Measurements from ENCODE around the gene MAGEA4.
"Not testable (repeated sequence)": the region's sequence is repeated elsewhere in the genome, so short reads cannot be mapped to it uniquely, and the experiment has no call there.

MAGEA4 gene, protein sequence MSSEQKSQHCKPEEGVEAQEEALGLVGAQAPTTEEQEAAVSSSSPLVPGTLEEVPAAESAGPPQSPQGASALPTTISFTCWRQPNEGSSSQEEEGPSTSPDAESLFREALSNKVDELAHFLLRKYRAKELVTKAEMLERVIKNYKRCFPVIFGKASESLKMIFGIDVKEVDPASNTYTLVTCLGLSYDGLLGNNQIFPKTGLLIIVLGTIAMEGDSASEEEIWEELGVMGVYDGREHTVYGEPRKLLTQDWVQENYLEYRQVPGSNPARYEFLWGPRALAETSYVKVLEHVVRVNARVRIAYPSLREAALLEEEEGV

DNA sequence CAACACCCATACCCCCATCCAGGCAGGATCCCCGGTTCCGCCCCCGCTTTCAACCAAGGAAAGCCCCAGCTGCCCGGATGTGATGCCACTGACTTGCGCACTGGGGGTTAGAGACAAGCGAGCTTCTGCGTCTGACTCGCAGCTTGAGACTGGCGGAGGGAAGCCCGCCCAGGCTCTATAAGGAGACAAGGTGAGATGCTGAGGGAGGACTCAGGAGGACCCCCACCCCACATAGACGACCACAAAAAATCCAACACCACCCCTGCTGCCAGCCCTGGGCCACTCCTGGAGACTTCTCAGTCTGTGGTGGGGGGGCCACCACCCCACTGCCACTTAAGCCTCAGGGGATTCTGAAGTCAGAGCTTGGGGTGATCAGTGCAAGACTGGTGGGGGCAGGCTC is at the start of gene MAGEA4:
Gene MAGEA4 (plus strand): TSS at position 110 of the 400 bp plus-strand sequence. CDS start 10,776 bp downstream, outside the sequence.
- DNase-seq, result no peak

DNA sequence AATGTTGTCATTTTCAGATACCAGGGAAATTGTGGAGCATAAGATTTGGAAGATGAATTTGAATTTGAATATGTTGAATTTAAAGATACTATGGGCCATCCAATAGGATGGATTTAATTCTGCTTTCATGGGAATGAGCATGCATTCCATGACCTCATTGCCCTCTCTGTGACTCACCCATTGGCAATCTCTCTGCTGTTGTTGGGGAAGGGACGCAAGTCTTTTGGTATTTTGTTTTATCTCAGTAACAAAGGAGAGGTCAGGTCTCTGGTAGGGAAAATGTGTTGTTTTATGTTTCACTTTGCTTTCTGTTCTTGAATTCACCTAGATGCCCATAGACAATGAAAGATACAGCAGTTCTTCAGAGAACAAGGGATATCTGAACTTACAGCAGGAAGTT is 42.1 kb upstream of the MAGEA4 start:
- DNase-seq, result no peak

DNA sequence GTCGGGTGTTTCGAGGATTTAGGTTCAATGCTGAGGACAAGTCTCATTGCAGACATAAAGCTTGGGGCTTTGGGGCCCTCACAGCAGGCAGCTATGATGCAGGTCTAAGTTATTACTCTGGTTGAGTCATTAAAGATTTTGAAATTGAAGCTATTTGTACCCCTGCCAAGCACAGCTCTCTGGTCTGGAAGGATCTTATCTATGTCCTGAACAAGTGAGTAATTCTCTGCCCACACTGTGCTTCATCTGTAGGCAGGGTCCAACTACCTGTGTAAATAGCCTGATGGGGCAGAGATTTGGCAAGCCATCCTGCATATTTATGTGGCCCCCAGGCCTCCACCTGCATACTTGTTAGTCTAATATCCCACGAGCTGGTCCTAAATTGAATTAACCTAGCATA is 41.4 kb upstream of the MAGEA4 start:
- DNase-seq, result no peak

DNA sequence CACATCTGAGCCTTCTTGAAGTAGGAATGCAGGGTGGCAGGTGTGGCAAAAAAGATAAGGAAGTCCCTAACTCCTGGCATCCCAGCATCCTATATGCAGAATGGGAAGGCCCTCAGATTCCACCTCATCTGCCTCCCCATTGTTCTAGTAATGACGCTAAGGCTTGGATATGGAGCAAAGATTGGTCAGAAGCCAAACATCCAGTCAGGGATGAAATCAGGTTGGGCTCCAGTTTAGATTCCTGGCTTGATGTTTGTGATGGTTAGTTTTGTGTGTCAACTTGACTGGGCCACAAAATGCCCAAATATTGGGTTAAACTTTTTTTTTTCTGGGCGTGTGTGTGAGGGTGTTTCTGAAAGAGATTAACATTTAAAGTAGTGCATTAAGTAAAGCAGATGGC is 39.6 kb upstream of the MAGEA4 start:
- DNase-seq, result no peak

DNA sequence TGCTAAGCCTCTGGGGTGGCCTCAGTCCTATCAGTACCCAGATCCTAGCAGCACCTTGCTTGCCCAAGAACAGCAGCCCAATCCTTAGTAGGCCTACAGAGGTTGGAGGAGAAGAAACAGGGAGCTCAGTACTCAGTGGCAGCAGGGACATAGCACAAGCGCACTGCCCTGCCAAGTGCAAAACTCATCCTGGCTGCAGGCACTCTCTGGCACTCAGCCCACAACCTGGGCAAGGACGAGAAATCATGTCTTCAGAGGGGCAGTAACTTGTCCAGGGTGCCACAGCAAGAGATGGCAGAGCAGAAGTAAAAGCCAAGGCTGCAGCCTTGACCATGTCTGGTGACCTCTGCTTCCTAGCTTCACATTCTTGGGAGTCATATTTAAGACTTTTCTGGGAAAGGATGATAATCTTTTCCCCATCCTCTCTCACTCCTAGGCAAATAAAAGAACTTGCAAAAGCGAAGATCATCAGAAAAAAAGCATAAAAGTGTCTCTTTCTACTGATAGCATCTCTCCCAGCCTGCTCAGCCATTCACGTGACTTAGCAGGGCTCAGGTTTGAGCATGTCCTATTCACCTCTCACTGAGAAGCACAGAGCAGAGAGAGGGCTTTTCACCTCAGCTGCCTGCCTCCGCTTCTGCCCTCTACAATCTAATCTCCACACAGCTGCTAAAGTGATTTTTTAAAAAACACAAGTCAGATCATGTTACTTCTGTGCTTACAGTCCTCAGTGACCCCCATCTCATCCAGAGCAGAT is 37.2 kb upstream of the MAGEA4 start:
- no peak for DNase-seq

DNA sequence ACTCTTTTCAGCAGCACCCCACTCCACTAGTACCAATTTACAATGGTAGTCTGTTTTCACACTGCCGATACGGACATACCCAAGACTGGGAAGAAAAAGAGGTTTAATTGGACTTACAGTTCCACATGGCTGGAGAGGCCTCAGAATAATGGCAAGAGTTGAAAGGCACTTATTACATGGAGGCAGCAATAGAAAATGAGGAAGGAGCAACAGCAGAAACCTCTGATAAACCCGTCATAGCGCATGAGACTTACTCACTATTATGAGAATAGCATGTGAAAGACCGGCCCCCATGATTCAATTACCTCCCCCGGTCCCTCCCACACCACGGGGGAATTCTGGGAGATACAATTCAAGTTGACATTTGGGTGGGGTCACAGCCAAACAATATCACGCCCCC is 34.1 kb upstream of the MAGEA4 start:
- no peak for DNase-seq

DNA sequence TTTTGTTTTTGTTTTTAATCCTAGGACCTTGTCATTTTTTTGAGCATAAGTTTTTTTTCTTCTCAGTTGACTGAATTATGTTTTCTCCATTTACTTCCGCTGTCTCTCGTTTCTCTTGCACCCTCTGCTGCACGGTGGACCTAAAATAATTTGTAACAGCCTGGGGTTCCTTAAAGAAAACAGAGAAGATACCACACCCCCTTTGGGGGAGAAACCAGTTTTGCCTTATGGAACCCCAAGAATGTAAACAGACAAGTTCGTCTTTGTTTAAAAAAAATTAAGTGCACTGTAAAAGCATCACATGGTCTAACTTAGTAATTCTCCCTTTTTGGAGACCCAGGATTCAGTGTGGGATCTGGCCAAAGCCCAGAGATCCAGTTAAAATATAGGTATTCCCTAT is 32.8 kb upstream of the MAGEA4 start:
- DNase-seq, result no peak

DNA sequence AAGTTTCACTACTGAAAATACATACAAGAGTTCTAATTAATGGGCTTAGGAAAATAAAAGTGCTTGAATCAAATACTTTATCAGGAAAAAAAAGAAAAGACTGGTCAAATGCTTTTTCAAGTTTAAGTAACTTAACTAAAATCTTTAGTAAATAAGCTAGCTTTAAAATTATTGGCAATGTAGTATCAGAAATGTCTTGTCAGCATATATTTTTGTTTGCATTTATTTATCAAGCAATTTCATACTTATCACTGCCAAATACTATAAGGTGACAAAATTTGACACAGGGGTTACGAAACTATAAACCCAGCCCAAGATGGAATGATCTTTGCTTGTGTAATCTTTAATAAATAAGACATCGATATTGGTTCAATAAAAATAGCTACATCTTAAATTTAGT is 31.8 kb upstream of the MAGEA4 start:
- no peak for DNase-seq

DNA sequence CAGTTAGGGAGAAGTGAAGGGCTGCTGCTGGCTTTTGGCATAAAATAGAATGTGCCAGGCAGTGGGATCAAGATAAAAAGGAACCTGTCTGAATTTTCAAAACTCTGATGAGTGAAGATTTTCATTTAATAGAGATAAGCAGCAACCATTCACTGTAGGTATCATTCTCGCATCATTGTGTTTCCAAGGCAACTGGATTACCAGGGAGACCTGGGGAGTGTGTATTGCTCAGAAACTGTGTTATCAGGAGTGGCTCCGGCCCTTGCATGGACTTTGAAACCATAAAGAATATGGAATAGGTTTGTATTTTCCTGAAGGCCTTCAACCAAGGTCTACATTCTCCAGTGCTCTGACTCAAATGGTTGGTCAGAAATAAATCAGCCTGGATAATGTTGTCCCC is 23.3 kb upstream of the MAGEA4 start:
- no peak for DNase-seq

DNA sequence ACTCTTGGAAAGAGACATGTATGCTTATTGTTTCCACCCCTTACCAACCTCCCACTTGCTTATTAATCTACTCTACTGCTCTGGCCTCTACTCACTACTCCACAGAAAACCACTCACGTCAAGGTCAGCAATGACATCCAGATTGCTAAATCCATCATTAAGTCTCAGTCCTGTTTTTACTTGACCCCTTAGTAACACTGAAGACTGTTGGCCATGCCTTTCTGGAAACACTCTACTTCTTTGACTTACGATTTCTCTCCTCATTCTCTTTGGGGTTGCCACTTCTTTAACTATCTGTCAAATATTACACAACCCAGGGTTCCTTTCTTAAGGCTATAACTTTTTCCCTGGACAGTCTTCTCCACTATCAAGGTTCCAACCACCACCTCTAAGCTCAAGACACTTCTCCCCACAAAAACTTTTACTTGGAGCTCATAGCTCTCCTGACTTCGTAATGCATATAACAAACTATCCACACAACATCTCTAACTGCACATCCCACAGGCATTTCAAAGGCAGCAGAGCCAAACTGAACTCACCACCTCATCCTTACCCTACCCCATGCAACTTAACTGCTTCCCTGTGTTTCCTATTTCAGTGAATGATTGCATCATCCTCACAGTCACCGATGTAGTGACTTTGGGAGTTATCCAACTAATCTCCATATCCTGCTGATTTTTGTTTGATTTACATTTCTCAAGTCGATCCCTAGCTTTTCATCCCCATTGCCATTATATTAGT is 15.8 kb upstream of the MAGEA4 start:
- DNase-seq, result no peak

DNA sequence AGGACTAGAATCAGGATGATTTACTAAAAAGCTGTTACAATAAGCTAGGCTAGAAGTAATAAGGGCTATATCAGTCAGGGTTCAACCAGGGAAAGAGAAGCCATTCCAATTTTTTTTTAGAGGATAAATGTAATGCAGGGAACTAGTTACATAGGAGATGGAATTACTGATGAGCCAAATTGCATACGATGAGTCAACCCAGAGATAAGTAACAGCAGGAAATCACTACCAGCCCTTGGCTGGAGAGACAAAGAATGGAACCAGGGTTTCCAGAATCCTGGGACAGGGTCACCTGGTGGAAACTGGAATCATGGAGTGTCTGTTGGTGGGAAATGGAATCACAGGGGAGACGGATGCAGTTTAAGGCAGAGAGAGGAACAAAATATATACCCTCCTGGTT is 13.1 kb upstream of the MAGEA4 start:
- DNase-seq, result no peak

DNA sequence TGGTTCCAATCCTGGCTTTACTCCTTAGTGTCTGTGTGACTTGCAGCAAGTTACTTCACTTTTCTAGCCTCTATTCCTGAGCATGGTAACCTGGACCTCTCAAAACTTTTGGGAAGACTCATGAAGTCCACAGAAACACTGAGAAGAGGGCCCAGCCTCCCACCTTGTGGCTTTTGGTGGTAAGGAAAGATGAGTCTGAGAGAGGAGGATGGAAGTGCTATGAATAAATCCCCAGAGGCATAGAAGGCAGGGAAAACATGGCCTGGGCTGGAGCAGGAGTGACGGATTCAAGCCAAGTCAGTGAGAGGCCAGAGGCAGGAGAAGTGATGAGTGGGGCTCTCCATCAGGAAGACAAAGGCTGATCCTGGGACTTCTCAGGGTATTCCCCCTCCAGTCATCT is 10.9 kb upstream of the MAGEA4 start:
- DNase-seq, result no peak

DNA sequence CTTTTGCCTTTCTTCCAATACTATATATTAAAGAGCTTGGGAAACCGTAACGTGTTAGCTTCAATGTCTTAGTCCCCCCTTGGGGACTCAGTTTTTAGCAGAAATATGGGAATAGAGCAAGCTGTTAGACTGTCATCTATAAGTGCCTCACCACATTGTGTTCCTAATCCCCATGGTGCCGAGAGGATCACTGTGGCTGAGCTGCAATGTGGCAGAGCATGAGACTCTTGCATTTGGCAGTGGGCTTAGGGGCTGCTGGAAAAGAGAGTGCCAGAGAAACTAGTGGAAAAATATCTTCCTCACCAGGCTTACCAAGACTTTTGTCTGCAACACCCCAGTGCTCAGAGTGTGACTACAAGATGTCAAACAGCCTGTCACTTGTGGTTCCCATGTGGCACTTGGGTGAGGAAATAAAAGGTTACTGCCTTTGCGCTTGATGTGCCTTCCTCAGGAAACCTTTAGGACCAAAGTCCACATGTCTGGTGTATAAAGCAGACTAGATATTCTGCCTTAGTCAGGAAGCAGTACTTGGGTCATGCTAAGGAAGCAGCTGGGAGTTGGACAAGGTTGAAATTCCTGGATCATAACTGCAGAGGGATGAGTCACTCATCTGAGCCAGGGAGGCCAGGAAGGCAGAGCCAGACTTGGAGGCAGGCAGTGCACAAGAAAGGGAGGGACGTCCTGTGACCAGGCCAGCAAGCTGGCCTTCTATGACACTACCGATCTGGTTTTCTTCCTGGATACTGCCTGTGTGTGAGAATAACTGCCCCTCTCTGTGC is 9.7 kb upstream of the MAGEA4 start:
- DNase-seq, result no peak

DNA sequence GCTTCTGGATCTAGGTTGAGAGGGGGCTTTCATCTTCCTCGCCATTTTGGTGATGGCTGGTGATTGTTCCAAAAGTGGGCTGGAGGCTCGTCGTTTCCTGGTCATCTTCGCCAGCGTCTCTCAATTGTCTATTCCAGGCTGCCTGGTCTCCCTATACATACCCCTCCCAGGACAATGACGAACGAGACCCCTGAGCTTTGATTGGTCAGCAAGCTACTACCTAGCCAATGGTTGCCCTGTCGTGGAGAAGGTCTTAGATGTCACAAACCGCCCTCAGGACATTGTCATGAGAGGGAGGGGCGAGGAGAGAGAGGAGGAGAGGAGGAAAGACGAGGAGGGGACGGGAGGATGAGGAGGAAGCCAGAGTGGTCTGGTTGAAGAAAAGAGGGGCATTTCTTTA is 7.7 kb upstream of the MAGEA4 start:
- DNase-seq, result no peak

DNA sequence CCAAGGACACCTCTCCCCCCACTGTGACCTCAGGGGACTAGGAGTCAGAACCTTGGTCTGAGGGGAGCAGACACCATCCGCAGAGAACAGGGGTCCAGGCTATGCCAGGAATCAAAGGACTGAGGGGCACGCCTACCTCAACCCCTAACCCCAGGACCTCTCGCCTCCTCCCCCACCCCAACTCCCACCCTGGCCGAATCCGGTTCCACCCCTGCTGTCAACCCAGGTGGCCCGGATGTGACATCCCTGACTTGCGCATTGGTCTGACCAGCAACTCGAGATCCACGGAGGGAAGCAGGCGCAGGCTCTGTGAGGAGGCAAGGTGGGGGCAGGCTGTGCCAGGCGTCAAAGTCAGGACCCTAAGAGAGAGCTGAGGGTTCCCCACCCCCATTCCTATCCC is 468 bp upstream of the MAGEA4 start:
- no peak for DNase-seq

DNA sequence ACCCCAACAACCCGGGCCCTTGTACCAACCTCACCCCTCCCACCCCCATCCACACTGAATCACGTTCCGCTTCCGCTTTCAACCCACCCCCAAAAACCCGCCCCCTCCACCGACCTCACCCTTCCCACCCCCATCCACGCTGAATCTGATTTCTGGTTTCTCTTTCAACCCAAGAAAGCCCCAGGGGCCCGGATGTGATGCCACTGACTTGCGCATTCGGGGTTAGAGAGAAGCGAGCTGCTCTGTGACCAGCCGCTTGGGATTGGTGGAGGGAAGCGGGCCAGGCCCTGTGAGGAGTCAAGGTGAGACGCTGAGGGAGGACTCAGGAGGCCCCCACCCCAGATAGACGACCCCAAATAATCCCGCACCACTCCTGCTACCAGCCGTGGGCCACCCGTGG is 6.0 kb downstream of the MAGEA4 start:
- not testable (repeated sequence) for DNase-seq

DNA sequence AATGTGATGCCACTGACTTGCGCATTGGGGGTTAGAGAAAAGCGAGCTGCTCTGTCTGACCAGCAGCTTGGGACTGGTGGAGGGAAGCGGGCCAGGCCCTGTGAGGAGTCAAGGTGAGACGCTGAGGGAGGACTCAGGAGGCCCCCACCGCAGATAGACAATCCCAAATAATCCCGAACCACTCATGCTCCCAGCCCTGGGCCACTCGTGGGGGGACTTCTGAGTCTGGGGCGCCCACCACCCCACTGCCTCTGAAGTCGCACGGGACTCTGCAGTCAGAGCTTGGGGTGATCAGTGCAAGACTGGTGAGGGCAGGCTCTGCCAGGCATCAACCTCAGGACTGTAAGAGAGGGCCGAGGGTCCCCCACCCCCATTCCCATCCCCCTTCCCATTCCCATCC is 6.9 kb downstream of the MAGEA4 start:
- DNase-seq, result no peak

DNA sequence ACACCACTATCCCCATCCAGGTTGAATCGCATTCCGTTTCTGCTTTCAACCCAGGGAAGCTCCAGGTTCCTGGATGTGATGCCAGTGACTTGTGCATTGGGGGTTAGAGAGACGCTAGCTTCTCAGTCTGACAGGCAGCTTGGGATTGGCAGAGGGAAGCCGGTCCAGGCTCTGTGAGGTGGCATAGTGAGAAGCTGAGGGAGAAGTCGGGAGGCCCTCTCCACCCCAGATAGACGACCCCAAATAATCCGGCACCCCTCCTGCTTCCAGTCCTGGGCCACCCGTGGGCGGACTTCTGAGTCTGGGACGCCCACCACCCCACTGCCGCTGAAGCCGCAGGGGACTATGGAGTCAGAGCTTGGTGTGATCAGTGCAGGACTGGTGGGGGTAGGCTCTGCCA is 7.4 kb downstream of the MAGEA4 start:
- DNase-seq, result no peak

DNA sequence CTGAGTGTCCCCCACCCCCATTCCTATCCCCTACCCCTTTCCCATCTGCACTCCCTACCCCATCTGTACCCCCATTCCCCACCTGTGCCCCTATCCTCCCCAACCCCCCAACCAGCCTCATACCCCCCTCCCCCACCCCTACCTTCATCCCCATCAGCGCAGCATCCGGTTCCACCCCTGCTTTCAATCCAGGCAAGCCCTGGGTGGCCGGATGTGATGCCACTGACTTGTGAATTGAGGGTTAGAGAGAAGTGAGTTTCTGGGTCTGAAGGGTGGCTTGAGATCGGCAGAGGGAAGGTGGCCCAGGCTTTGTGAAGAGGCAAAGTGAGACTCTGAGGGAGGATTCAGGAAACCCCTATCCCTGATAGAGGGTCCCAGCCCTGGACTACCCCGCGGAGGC is 7.8 kb downstream of the MAGEA4 start:
- DNase-seq, result no peak

DNA sequence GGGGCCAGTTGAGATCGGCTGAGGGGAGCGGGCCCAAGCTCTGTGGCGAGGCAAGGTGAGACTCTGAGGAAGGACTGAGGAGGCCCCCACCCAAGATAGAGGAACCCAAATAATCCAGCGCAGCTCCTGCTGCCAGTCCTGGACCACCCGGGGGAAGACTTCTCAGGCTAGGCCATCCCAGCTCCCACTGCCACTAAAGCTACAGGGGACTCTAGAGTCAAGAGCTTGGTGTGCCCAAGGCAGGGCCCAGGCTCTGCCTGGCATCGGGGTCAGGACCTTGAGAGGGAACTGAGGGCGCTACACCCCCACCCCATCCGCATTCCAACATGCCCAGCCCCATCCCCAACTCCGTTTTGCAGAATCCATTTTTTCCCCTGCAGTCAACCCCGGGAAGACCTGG is 8.6 kb downstream of the MAGEA4 start:
- DNase-seq, result no peak

DNA sequence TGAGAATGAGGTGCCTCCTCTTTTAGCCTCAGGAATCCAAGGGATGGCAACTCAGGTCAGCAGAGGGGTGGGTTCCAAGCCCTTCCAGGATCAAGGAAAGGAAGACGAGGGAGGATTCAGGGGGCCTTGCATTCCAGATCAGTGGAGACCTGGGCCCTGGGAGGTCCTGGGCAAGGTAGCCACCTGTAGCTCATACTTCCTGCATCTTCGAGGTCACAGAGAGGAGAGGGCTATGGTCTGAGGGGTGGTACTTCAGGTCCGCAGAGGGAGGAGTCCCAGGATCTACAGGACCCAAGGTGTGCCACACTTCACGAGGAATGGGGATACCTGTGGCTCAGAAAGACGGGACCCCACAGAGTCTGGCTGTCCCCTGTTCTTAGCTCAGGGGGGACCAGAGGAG is 9.2 kb downstream of the MAGEA4 start:
- DNase-seq, result no peak

DNA sequence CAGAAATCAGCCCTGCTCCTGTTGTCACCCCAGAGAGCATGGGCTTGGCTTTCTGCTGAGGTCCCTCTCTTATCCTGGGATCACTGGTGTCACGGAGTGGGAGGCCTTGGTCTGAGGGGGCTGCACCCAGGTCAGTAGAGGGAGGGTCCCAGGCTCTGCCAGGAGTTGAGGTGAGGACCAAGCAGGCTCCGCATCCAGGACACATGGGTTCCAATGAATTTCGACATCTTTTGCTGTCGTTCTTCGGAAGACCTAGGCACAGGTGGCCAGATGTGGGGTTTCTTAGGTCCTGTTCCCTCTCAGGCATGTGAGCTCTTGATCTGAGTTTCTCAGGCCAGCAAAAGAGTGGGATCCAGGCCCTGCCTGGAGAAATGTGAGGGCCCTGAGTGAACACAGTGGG is 10.0 kb downstream of the MAGEA4 start:
- no peak for DNase-seq

DNA sequence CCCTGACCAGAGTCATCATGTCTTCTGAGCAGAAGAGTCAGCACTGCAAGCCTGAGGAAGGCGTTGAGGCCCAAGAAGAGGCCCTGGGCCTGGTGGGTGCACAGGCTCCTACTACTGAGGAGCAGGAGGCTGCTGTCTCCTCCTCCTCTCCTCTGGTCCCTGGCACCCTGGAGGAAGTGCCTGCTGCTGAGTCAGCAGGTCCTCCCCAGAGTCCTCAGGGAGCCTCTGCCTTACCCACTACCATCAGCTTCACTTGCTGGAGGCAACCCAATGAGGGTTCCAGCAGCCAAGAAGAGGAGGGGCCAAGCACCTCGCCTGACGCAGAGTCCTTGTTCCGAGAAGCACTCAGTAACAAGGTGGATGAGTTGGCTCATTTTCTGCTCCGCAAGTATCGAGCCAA is 11.0 kb downstream of the MAGEA4 start:
- no peak for DNase-seq
